CD1c-positive myeloid dendritic cell (primary cell): ENCODE data around the gene TUBGCP2.
"Not testable (repeated sequence)": the region's sequence is repeated elsewhere in the genome, so short reads cannot be mapped to it uniquely, and the experiment has no call there.

Experiments used
- DNase-seq: peaks from one replicate; pipeline ENCODE4 v3.0.0-alpha.2; 2016; ENCODE audit errors: extremely low spot score

TUBGCP2 gene

GRCh38 chr10:133266056-133266795, 42.4 kb downstream of the TUBGCP2 start:
- DNase-seq, result no peak

- DNase-seq, result not testable (repeated sequence)
These were observed 43.6 kb downstream of the TUBGCP2 start for GRCh38 chr10:133265052-133265451.

DNA sequence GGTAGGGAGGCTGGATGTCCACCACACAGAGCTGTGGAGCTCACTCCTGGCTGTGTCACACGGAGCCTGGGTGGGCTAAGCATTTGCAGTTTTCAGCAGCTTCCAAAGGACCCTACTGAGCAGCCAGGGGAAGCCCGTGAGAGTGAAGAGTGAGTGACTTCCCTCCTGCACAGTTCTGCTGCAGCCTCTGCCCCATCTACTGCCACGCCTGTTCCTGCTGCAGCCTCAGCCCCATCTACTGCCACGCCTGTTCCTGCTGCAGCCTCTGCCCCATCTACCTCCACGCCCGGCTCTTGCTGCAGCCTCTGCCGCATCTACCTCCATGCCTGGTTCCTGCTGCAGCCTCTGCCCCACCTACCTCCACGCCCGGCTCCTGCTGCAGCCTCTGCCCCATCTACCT, 44.2 kb downstream of the TUBGCP2 start:
- DNase-seq, result peak; percentile 62

GRCh38 chr10:133263674-133264073, 45.0 kb downstream of the TUBGCP2 start:
- DNase-seq, result no peak

- DNase-seq, result no peak
These were observed 46.0 kb downstream of the TUBGCP2 start for GRCh38 chr10:133262696-133263095.

- peak; percentile 92 for DNase-seq
These were observed 46.8 kb downstream of the TUBGCP2 start for GRCh38 chr10:133261726-133262325.

GRCh38 chr10:133260895-133261725, 47.6 kb downstream of the TUBGCP2 start:
- peak; percentile 89 for DNase-seq

DNA sequence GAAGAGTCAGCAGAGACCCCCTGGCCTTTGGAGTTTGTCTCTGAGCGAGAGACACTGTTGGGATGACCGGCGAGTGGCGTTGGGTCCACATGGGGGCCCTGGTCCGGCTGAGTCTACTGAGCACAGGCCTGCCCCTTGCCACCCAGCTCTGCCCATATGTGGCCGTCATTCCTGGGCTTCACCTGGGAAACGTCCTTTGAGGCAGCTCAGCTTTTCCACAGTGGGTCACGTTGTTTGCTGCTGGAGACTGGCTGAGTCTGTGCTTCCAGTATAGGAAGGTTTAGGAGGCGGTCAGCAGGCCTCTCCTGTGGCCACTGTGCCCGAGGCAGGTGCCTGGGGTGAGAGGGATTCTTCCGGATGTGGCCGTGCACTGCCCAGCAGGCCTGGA, 49.1 kb downstream of the TUBGCP2 start:
- no peak for DNase-seq

DNA sequence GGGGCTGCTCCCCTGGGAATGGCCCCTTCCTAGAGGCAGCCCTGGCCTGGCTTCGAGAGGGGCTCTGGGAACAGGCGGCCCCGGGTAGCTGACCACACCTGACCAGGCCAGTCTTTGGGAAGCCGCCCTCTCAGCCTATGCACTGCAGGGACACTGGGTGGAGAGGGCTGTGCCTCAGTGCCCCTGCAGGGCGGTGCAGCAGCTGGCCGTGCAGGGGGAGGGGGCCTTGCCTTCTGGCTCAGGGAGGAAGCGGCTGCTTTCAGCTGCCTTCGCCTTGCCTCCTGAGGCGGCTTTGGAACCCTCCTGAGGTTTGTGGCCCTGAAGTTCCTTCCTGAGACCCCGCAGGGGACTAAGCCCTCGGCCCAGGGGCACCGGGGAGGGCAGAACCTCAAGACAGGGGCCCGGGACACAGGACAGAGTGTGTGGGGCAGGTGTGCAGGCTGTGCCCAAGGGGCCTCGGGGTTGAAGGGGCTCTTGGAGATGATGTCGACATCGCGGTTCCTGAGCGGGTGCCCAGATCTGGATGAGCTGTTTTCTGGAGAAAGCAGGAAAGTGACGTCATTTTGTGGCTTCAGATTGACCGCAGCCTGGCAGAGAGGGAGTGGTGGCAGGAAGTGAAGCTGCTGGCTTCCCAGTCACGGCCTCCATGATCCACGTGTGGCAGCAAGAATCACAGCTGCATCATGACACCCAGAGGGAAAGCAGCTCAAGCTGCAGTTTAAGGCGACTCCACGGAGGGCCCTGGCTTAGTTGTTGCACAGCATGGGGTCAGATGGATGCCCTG, 49.7 kb downstream of the TUBGCP2 start:
- peak; percentile 99 for DNase-seq

GRCh38 chr10:133258066-133258817, 50.4 kb downstream of the TUBGCP2 start:
- DNase-seq, result peak; percentile 50

GRCh38 chr10:133257489-133258065, 51.1 kb downstream of the TUBGCP2 start:
- DNase-seq, result peak; percentile 75

GRCh38 chr10:133255323-133255722, 53.3 kb downstream of the TUBGCP2 start:
- no peak for DNase-seq

GRCh38 chr10:133254421-133255120, 54.1 kb downstream of the TUBGCP2 start:
- DNase-seq, result no peak

GRCh38 chr10:133253361-133253955, 55.2 kb downstream of the TUBGCP2 start:
- DNase-seq, result peak; percentile 46

DNA sequence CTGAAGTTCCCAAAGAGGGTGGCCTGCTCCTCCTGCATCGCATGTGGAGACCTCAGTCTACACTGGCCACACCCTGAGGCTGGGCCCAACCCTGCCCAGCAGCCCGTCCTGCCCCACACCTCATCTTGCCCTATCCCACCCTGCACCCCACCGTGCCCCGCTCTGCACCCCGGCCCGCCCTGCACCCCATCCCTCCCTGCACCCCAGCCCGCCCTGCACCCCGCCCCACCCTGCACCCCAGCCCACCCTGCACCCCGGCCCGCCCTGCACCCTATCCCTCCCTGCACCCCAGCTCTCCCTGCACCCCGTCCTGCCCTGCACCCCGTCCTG, 56.5 kb downstream of the TUBGCP2 start:
- no peak for DNase-seq

DNA sequence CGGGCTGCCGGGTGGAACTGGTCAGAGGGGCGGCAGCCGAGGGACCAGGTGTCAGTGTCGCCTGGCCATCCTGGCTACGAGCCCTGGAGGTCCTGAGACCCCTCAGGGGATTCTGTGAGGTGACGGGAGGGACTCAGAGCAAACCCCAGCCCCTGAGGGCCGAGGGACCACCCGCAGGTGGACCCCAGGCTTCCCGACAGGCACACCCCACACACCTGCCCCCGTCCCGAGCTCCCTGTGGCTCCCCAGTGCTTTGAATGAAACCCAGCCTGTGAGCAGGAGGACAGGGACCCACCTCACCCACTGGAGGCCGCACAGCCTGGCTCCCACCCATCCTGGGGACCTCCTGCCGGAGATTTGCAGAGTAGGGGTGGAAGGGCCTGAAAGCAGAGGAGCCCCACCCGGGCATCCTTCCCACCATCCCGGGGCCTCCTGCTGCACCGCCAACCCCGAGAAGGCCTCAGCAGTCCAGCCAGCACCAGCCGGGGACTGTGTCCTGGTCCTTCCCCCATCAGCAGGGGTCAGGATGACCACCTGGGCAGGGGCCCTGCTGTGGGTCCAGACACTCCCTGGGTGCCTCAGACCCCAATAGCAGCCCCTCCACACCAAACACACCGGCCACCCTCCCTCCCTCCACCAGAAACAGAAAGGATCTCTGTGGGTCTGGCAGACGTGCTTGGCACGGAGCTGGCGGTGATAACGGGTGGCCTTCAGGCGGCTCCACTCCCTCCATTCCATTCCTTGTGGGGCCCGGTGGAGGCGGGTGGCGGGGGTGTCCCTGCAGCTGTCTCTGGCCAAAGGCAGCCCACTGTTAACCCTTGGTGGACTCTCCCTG, 57.1 kb downstream of the TUBGCP2 start:
- DNase-seq, result no peak

- no peak for DNase-seq
These were observed 58.5 kb downstream of the TUBGCP2 start for GRCh38 chr10:133249975-133250754.
